Spinal cord (tissue), 10 donors: ENCODE data around the gene COA1. TPM values are rescaled to one million over a fixed set of nuclear protein-coding genes. Genes with fewer than 3 reads are reported as not detected.
"Not testable (repeated sequence)": the region's sequence is repeated elsewhere in the genome, so short reads cannot be mapped to it uniquely, and the experiment has no call there.

Source experiments
- DNase-seq, 6 donors: peaks; one replicate each; pipeline versions ENCODE4 v3.0.0 to v3.0.0-alpha.2; 2013 to 2015; ENCODE audit warnings: low spot score in 6 of 6, low read depth in 4 of 6
- H3K27ac ChIP-seq: one replicate; pipeline ENCODE4 v1.5.1; 2013; ENCODE audit warnings: low read depth, low read length, control low read depth
- H3K27me3 ChIP-seq: one replicate; pipeline ENCODE4 v1.6.1; 2013; ENCODE audit warnings: low read length; ENCODE audit not compliant: control insufficient read depth, insufficient read depth
- H3K36me3 ChIP-seq: one replicate; pipeline ENCODE4 v1.6.1; 2013; ENCODE audit warnings: low read length; ENCODE audit not compliant: control insufficient read depth, insufficient read depth
- H3K4me1 ChIP-seq: one replicate; pipeline ENCODE4 v1.6.1; 2013; ENCODE audit warnings: low read length; ENCODE audit not compliant: control insufficient read depth, insufficient read depth
- H3K4me3 ChIP-seq: one replicate; pipeline ENCODE4 v1.5.1; 2013; ENCODE audit warnings: low read depth, low read length, control low read depth
- H3K9me3 ChIP-seq: one replicate; pipeline ENCODE4 v1.6.1; 2013; ENCODE audit warnings: low read length; ENCODE audit not compliant: control insufficient read depth, insufficient read depth
- WGBS: methylation state at CpG from one replicate; pipeline ENCODE4 v1.1.5; 2013; ENCODE audit warnings: missing lambda C conversion rate; ENCODE audit not compliant: insufficient coverage; 5-methylcytosine and 5-hydroxymethylcytosine counted together
- polyA plus RNA-seq, 2 donors: library from polyadenylated mRNA; unstranded; fragments of 120-200 nt; gene quantifications; one replicate each; pipeline ENCODE4 v1.2.1, GENCODE V29; 2013; ENCODE audit not compliant: insufficient read length in 2 of 2
- total RNA-seq, 2 donors: library from RNA; depleted of rRNA in 1 of 2; stranded (reverse); fragments of 120-200 nt in 1 of 2; fragments of >200 nt in 1 of 2; gene quantifications; one replicate each; pipeline versions ENCODE4 v1.2.3 to v1.2.4, GENCODE V29; 2013 to 2014
- donor health status: healthy.

The COA1 gene
- total and polyA plus RNA-seq, 4 donors = 51.2 to 72.8 (median 59.1) TPM

DNA sequence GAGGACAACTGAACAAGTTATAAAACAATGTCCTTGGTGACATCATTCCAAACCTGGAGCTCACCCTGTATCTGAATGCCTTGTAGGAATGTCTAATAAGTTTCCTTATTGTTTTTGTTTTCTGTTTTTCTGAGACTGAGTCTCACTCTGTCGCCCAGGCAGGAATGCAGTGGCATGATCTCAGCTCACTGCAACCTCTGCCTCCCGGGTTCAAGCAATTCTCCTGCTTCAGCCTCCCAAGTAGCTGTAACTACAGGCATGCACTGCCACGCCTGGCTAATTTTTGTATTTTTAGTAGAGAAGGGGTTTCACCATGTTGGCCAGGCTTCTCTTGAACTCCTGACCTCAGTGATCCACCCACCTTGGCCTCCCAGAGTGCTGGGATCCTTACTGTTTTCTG is 2.2 kb upstream of the COA1 start:
- DNase-seq, H3K36me3 ChIP-seq, H3K4me3 ChIP-seq, H3K4me1 ChIP-seq, H3K27ac ChIP-seq, H3K27me3 ChIP-seq, H3K9me3 ChIP-seq: not testable (repeated sequence)
- 80% methylated on average over 1 of the region's 3 CpGs for WGBS

DNA sequence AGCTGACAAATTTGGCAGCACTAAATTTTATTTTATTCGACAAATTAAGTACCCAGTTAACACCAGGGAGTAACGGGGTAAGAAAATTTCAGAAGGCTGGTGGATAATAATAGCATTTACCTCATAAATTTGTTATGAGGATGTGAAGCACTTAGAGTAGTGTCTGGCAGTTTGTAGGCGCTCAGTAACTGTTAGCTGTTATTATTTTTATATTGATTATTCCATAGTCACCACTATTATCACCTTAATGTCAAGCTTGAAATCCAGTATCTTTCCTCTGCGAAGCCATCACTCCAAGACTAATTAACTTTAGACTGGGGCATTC is 563 bp upstream of the COA1 start:
- no peak for DNase-seq
- Histone ChIP-seq H3K9me3 (no peaks in the 10 kb centered on the region), H3K4me3 (peak overlapping the region; percentile 82), H3K4me1 (peaks cover 7% of the 10 kb centered on the region), H3K27ac (peak overlapping the region; percentile 61), H3K36me3 (peaks cover 1% of the 10 kb centered on the region), H3K27me3 (no peaks in the 10 kb centered on the region)
- WGBS = no CpG with 5 or more reads among the region's 4 CpGs

DNA sequence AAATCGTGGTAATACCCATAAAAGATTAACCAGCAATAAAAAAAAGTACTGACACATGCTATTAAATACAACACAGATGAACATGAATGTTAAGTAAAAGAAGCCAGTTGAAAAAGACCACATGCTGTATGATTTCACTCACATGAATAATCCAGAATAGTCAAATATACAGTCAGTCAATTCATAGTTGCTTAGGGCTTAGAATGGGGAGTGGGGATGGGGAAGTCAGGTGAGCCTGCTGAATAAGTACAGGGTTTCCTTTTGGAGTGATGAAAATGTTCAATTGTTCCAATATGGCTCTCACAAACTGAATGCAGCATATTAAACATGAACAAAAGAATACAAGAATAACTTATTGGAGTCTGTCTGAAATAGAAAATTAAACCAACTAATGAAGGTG is 1.8 kb downstream of the COA1 start:
- H3K27me3 ChIP-seq = no peaks in the 10 kb centered on the region
- no peak overlapping the region for H3K4me3 ChIP-seq
- no peaks in the 10 kb centered on the region for H3K9me3 ChIP-seq
- WGBS = no CpG with 5 or more reads among the region's 1 CpG
- peaks cover 3% of the 10 kb centered on the region for H3K36me3 ChIP-seq
- peaks cover 7% of the 10 kb centered on the region for H3K4me1 ChIP-seq
- no peak overlapping the region for H3K27ac ChIP-seq
- DNase-seq = no peak

DNA sequence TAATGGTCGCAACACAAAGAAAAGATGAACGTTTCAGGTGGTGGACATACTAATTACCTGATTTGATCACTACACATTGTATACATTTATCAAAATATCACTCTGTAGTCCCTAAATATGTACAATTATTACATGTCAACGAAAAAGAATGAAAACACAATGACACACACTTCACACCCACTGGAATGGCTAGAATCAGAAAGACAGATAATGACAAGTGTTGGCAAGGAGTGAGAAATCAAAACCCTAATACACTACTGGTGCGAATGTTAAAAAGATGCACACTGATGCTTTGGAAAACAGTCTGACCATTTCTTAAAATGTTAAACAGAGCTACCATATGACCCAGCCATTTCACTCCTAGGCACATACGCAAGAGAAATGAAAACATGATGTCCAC is 2.3 kb downstream of the COA1 start:
- Histone ChIP-seq H3K4me1 (peaks cover 7% of the 10 kb centered on the region), H3K9me3 (no peaks in the 10 kb centered on the region), H3K27ac (no peak overlapping the region), H3K4me3 (no peak overlapping the region), H3K36me3 (peaks cover 3% of the 10 kb centered on the region), H3K27me3 (no peaks in the 10 kb centered on the region)
- WGBS = no CpG with 5 or more reads among the region's 5 CpGs
- DNase-seq = no peak

DNA sequence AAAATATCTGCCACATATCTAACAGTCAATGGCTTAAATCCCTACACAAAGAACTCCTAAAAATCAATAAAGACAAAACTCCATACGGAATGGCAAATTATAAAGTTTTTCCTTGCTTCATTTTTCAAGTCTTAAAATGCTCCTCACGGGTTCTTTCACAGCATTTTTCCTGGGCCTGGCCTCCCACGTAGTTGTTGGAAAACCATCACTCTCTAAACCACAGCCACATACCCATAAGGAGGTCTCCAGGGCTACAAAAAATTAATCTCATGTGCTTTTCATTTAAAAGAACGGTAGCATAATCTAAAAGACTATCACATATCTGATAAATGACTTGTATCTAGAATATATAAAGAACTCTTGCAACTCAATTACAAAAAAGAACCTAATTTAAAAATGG is 2.9 kb downstream of the COA1 start:
- no peak overlapping the region for H3K27ac ChIP-seq
- peaks cover 7% of the 10 kb centered on the region for H3K4me1 ChIP-seq
- no peaks in the 10 kb centered on the region for H3K9me3 ChIP-seq
- DNase-seq = no peak
- H3K27me3 ChIP-seq = no peaks in the 10 kb centered on the region
- H3K36me3 ChIP-seq = peaks cover 3% of the 10 kb centered on the region
- no peak overlapping the region for H3K4me3 ChIP-seq
- WGBS = 62% methylated on average over 3 of the region's 4 CpGs

DNA sequence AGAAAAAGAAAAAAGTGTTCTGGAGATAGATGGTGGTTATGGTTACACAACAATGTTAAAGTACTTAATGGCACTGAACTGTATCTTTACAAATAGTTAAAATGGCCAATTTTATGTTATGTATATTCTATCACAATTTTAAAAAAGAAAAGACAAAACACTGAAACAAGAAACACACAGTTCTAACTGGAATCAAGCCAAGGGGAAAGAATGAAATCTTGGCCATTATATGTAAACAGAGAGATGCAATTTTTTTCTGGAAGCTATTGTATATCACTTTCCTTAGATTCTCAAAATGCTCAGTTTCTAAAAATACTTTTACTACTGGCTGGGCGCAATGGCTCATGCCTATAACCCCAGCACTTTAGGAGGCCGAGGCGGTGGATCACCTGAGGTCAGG is 4.1 kb downstream of the COA1 start:
- no peak for DNase-seq
- peaks cover 7% of the 10 kb centered on the region for H3K4me1 ChIP-seq
- no peak overlapping the region for H3K4me3 ChIP-seq
- H3K27ac ChIP-seq = no peak overlapping the region
- no peaks in the 10 kb centered on the region for H3K9me3 ChIP-seq
- WGBS = 100% methylated on average over 3 of the region's 3 CpGs
- H3K27me3 ChIP-seq = no peaks in the 10 kb centered on the region
- peaks cover 3% of the 10 kb centered on the region for H3K36me3 ChIP-seq

DNA sequence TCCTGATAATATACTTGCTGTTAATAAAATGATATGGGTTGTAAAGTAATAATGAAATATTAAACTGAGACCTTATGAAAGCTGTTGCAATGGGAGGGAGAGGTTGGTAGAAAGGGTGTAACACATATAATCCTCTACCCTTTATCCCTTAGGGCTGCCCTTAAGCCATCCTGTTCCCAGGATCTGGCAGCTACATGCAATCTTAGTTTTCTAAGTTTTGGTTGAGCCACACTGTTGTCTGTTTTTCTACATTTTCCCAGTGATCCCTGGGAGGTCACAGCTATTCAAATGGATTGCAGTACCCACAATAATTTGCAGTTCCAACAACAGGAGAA is 6.3 kb downstream of the COA1 start:
- no peak for DNase-seq
- no peak overlapping the region for H3K4me3 ChIP-seq
- no peak overlapping the region for H3K27ac ChIP-seq
- no peaks in the 10 kb centered on the region for H3K27me3 ChIP-seq
- H3K36me3 ChIP-seq = peaks cover 3% of the 10 kb centered on the region
- H3K4me1 ChIP-seq = peaks cover 3% of the 10 kb centered on the region
- no peaks in the 10 kb centered on the region for H3K9me3 ChIP-seq

DNA sequence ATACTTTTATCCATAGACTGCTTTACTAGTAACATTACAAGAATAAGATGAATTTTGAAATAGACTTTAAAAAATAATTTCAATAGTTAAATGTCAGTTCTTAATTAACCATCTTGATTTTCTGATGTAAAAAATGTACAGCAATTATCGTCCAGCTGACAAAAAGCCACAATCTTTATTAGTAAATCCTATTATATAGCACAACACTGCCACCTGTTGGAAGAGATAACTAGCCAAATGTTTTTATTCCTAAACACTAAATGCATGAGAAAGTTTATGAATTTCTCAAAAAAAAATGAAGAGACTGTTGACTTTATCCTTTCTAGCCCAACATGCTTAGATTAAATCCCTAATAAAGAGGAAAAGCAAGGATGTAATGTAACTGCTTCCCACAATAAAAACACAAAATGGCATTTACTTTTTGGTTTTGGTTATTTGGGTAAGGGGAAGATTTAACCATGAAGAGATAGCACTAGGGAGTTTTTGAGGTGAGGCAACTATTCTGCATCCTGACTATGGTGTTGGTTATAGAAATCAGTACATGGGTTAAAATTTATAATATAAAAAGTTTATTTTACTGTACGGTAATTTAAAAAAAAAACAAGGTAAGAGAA is 8.0 kb downstream of the COA1 start:
- DNase-seq = peak; percentile 35 to 88 (median 54)
- no peaks in the 10 kb centered on the region for H3K4me1 ChIP-seq
- H3K36me3 ChIP-seq = peaks cover 3% of the 10 kb centered on the region
- no peak overlapping the region for H3K27ac ChIP-seq
- no peaks in the 10 kb centered on the region for H3K9me3 ChIP-seq
- H3K4me3 ChIP-seq = no peak overlapping the region
- no CpG with 5 or more reads among the region's 2 CpGs for WGBS
- H3K27me3 ChIP-seq = no peaks in the 10 kb centered on the region

DNA sequence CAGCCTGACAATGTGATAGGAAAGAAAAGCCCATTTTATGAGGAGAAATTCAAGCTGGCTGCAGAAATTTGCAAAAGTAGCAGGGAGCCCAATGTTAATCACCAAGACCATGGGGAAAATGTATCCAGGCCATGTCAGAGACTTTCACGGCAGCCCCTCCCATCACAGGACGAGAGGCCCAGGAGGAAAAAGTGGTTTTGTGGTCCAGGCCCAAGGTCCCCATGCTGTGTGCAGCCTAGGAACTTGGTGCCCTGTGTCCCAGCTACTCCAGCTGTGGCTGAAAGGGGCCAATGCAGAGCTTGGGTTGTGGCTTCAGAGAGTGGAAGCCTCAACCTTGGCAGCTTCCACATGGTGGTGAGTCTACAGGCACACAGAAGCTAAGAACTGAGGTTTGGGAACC is 12.7 kb downstream of the COA1 start:
- Histone ChIP-seq H3K27ac (no peak overlapping the region), H3K4me3 (no peak overlapping the region), H3K4me1 (no peaks in the 10 kb centered on the region), H3K36me3 (no peaks in the 10 kb centered on the region), H3K27me3 (no peaks in the 10 kb centered on the region), H3K9me3 (no peaks in the 10 kb centered on the region)
- WGBS = 100% methylated on average over 2 of the region's 2 CpGs
- no peak for DNase-seq

DNA sequence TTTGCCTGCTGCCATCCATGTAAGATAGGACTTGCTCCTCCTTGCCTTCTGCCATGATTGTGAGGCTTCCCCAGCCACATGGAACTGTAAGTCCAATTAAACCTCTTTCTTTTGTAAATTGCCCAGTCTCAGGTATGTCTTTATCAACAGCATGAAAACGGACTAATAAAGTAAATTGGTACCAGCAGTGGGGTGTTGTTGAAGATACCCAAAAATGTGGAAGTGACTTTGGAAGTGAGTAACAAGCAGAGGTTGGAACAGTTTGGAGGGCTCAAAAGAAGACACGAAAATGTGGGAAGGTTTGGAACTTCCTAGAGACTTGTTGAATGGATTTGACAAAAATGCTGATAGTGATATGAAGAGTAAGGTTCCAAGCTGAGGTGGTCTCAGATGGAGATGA is 13.4 kb downstream of the COA1 start:
- not testable (repeated sequence) for H3K27me3 ChIP-seq, H3K27ac ChIP-seq, H3K4me1 ChIP-seq, H3K9me3 ChIP-seq, H3K36me3 ChIP-seq, H3K4me3 ChIP-seq, DNase-seq
- WGBS = 96% methylated on average over 2 of the region's 2 CpGs
